K562 (cell line): ENCODE data around the gene BCL3. TPM values are rescaled to one million over a fixed set of nuclear protein-coding genes. Genes with fewer than 3 reads are reported as not detected.
A peak's percentile ranks its signal among the peaks of the same experiment; 100 is the strongest.

Source experiments
- ARID2 ChIP-seq: fragments of 450-650 bp; IDR thresholded peaks from 2 replicates; pipeline ENCODE4 v1.6.1; 2017; ENCODE audit warnings: antibody characterized with exemption, mild to moderate bottlenecking
- CBFA2T3 ChIP-seq: fragments of 450-650 bp; IDR thresholded peaks from 2 replicates; pipeline ENCODE4 v1.6.1; 2017
- ETV1 ChIP-seq: fragments of 450-650 bp; conservative IDR thresholded peaks from 2 replicates; pipeline ENCODE4 v1.6.1; 2016; ENCODE audit warnings: missing genetic modification characterization, control low read depth, low read depth, missing compliant biosample characterization
- FUS ChIP-seq: fragments of 200-400 bp; formaldehyde crosslinking; optimal IDR thresholded peaks from 2 replicates; pipeline ENCODE3; 2017; ENCODE audit warnings: low read depth, low read length
- HMGN3 ChIP-seq: IDR thresholded peaks from 2 replicates; pipeline ENCODE4 v1.6.1; 2011; ENCODE audit warnings: borderline replicate concordance, low read depth, mild to moderate bottlenecking, mixed read lengths, low read length; ENCODE audit not compliant: insufficient read length; ENCODE audit errors: extremely low read depth
- HNRNPK ChIP-seq: fragments of 200-400 bp; formaldehyde crosslinking; IDR thresholded peaks from one replicate; pipeline ENCODE4 v1.6.1; 2018; ENCODE audit warnings: mild to moderate bottlenecking, low read depth, low read length; ENCODE audit not compliant: poor library complexity, severe bottlenecking
- HNRNPLL ChIP-seq: fragments of 200-400 bp; formaldehyde crosslinking; IDR thresholded peaks from 2 replicates; pipeline ENCODE4 v1.6.1; 2017; ENCODE audit warnings: low read length, low read depth, mild to moderate bottlenecking; ENCODE audit not compliant: poor library complexity, severe bottlenecking
- KLF16 ChIP-seq: IDR thresholded peaks from 2 replicates; pipeline ENCODE4 v1.6.1; 2016; ENCODE audit warnings: antibody characterized with exemption
- NONO ChIP-seq, 2 experiments: fragments of 200-400 bp in 1 of 2; fragments of 450-650 bp in 1 of 2; formaldehyde crosslinking in 1 of 2; IDR thresholded peaks; 2 replicates each; pipeline ENCODE4 v1.6.1; 2017; ENCODE audit warnings: low read depth in 2 of 2, mild to moderate bottlenecking in 2 of 2, moderate library complexity in 2 of 2, low read length in 1 of 2
- PHF8 ChIP-seq: fragments of 200-600 bp; sonication (generic); IDR thresholded peaks from 2 replicates; pipeline ENCODE4 v1.6.1; 2012; ENCODE audit warnings: mixed run types, mild to moderate bottlenecking, inconsistent platforms, low read length, moderate library complexity, borderline replicate concordance
- RAD21 ChIP-seq, 2 experiments: fragments of 250-450 bp in 1 of 2; fragments of 450-650 bp in 1 of 2; sonication (Bioruptor Pico) in 1 of 2; formaldehyde crosslinking in 1 of 2; IDR thresholded peaks in 1 of 2; conservative IDR thresholded peaks in 1 of 2; 2 replicates each; pipeline versions ENCODE4 v1.4.0 to v1.8.0; 2020 to 2022; ENCODE audit warnings: mild to moderate bottlenecking in 2 of 2, moderate library complexity in 1 of 2
- RFX5 ChIP-seq: IDR thresholded peaks from 2 replicates; pipeline ENCODE4 v1.6.1; 2011; ENCODE audit warnings: low read depth, mild to moderate bottlenecking, improper control_type of control experiment, low read length
- SRF ChIP-seq, 2 experiments: fragments of 250-450, 450-650 bp in 1 of 2; sonication (Bioruptor Pico) in 1 of 2; sonication (generic) in 1 of 2; formaldehyde crosslinking; IDR thresholded peaks; 2 replicates each; pipeline versions ENCODE4 v1.5.0 to v1.5.1; 2020 to 2022; ENCODE audit warnings: mild to moderate bottlenecking in 1 of 2, missing genetic modification reagents in 1 of 2
- TAF7 ChIP-seq: fragments of 450-650 bp; IDR thresholded peaks from 2 replicates; pipeline ENCODE4 v1.6.1; 2016; ENCODE audit warnings: missing genetic modification characterization, missing compliant biosample characterization
- ZEB2 ChIP-seq: fragments of 450-650 bp; IDR thresholded peaks from 2 replicates; pipeline ENCODE4 v1.6.1; 2016
- ZNF507 ChIP-seq: conservative IDR thresholded peaks from 2 replicates; pipeline ENCODE4 v1.6.1; 2017; ENCODE audit warnings: missing genetic modification characterization, missing compliant biosample characterization
- polyA plus RNA-seq, 8 experiments: library from polyadenylated mRNA; depleted of rRNA in 4 of 8; stranded (reverse) in 5 of 8; unstranded in 3 of 8; fragments of >200 nt; fragmentation: Nextera tagmentation in 2 of 8; fragmentation: Illumina TruSeq in 1 of 8; extraction: Ambion mirVana in 2 of 8; extraction: Trizol in 1 of 8; gene quantifications; 2 replicates each; pipeline versions ENCODE4 v1.2.1 to v1.2.3, GENCODE V29; 2011 to 2014; ENCODE audit warnings: inconsistent platforms in 1 of 8, missing spikeins in 1 of 8
- total RNA-seq, 7 experiments: library from RNA; depleted of rRNA in 6 of 7; stranded (reverse); fragments of >200 nt in 6 of 7; fragmentation: Illumina TruSeq in 2 of 7; extraction: Trizol in 2 of 7; gene quantifications; 2 replicates each; pipeline versions ENCODE4 v1.2.1 to v1.2.3, GENCODE V29; 2011 to 2021; ENCODE audit warnings: low replicate concordance in 1 of 7
- TF ChIP-seq, protein P1 (sequence below): fragments of 150-350 bp; conservative IDR thresholded peaks from 2 replicates; pipeline ENCODE4 v1.6.1; 2014; ENCODE audit warnings: low read length
- TF ChIP-seq, protein P2 (sequence below), 2 experiments: fragments of 450-650 bp; IDR thresholded peaks; 2 replicates each; pipeline ENCODE4 v1.6.1; 2016; ENCODE audit warnings: mild to moderate bottlenecking in 2 of 2, borderline replicate concordance in 1 of 2, low read depth in 1 of 2, moderate library complexity in 1 of 2

BCL3 gene
- total and polyA plus RNA-seq, 9 of the 15 experiments (the other 6 are each of a cell fraction or from before 2014, with no cell fraction given), result 0.03 to 2.4 (median 0.50) TPM; not detected in 1

DNA sequence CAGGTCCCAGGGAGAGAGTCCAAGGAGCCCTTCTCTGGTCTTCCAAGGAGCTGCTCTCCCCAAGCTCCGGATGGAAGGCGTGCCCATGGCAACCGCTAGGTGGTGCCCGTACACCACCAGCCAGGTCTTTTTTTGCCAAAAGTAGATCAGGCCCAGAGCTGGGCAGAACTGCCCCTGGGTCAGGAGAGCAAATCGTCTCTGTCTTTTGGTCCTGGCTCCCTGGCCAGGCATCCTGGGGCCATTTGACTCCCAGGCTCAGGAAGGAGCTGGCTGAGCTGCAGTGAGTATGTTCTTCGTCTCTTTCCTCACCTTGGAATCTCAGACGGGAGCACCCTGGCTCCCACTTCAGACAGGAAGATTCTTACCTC lies 24.6 kb upstream of the BCL3 start (continued):
- 0 out of 4 replicates have a peak, but pooled peaks of 1 of the 2 experiments have one; percentile 44 for TF ChIP-seq SRF (CRISPR knock-in tag; IDR thresholded peaks at IDR 0.05)
- peak; percentile 49; the same call in 1 of the 2 replicates for TF ChIP-seq KLF16
- no peak for TF ChIP-seq PHF8
- TF ChIP-seq, protein P1, sequence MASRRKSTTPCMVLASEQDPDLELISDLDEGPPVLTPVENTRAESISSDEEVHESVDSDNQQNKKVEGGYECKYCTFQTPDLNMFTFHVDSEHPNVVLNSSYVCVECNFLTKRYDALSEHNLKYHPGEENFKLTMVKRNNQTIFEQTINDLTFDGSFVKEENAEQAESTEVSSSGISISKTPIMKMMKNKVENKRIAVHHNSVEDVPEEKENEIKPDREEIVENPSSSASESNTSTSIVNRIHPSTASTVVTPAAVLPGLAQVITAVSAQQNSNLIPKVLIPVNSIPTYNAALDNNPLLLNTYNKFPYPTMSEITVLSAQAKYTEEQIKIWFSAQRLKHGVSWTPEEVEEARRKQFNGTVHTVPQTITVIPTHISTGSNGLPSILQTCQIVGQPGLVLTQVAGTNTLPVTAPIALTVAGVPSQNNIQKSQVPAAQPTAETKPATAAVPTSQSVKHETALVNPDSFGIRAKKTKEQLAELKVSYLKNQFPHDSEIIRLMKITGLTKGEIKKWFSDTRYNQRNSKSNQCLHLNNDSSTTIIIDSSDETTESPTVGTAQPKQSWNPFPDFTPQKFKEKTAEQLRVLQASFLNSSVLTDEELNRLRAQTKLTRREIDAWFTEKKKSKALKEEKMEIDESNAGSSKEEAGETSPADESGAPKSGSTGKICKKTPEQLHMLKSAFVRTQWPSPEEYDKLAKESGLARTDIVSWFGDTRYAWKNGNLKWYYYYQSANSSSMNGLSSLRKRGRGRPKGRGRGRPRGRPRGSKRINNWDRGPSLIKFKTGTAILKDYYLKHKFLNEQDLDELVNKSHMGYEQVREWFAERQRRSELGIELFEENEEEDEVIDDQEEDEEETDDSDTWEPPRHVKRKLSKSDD, result no peak
- TF ChIP-seq ARID2, result peak; percentile 91
- TF ChIP-seq, protein P2, sequence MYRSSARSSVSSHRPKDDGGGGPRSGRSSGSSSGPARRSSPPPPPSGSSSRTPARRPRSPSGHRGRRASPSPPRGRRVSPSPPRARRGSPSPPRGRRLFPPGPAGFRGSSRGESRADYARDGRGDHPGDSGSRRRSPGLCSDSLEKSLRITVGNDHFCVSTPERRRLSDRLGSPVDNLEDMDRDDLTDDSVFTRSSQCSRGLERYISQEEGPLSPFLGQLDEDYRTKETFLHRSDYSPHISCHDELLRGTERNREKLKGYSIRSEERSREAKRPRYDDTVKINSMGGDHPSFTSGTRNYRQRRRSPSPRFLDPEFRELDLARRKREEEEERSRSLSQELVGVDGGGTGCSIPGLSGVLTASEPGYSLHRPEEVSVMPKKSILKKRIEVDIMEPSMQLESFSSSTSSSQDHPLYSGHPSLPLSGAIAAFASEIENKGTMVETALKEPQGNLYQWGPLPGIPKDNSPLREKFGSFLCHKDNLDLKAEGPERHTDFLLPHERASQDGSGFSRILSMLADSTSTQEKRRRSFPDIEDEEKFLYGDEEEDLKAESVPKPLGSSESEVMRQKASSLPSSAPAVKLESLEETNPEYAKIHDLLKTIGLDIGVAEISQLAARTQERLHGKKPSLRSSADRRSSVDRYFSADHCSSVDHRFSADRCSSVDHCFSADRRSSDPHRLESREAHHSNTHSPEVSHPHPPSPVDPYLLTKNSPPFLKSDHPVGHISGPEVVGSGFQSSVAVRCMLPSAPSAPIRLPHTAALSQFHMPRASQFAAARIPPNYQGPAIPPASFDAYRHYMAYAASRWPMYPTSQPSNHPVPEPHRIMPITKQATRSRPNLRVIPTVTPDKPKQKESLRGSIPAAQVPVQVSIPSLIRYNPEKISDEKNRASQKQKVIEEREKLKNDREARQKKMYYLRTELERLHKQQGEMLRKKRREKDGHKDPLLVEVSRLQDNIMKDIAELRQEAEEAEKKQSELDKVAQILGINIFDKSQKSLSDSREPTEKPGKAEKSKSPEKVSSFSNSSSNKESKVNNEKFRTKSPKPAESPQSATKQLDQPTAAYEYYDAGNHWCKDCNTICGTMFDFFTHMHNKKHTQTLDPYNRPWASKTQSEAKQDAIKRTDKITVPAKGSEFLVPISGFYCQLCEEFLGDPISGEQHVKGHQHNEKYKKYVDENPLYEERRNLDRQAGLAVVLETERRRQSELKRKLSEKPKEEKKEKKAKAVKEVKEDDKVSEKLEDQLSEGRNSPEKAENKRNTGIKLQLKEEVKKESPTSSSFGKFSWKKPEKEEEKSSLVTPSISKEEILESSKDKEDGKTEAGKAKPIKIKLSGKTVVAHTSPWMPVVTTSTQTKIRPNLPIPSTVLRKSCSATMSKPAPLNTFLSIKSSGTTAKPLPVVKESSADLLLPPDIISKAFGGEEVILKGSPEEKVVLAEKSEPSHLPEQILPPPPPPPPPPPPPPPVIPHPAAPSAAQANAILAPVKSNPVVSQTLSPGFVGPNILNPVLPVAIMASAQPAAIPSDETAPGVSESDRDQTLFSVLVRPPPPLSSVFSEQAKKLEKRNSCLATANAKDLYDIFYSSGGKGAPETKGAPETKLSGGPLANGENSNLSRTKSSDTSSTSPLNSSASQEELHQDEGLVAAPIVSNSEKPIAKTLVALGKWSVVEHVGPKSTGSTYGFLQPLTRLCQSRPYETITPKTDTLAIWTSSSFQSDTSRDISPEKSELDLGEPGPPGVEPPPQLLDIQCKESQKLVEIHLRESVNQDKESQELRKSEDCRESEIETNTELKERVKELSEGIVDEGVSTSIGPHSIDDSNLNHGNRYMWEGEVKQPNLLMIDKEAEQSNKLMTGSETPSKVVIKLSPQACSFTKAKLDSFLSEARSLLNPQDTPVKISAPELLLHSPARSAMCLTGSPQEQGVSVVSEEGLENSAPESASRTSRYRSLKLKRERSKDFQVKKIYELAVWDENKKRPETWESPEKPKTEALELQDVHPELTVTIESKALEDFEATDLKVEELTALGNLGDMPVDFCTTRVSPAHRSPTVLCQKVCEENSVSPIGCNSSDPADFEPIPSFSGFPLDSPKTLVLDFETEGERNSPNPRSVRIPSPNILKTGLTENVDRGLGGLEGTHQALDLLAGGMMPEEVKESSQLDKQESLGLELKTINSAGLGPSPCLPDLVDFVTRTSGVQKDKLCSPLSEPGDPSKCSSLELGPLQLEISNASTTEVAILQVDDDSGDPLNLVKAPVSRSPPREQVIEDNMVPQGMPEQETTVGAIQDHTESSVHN (IDR thresholded peaks at IDR 0.05; ENCODE audit: borderline replicate concordance in 1 of 2, low read depth in 1 of 2), result no peak
- TF ChIP-seq CBFA2T3, result no peak
- TF ChIP-seq HNRNPK, result no peak
- no peak for TF ChIP-seq HNRNPLL
- TF ChIP-seq HMGN3, result no peak
- TF ChIP-seq FUS, result no peak
- peak; percentile 98 to 99 for TF ChIP-seq RAD21 (CRISPR knock-in tag; conservative IDR thresholded peaks at IDR 0.05 in 1 of 2, IDR thresholded peaks at IDR 0.05 in 1 of 2)
- TF ChIP-seq ZEB2, result no peak
- no peak for TF ChIP-seq ZNF507
- TF ChIP-seq ETV1, result peak; percentile 75
- 0 out of 4 replicates have a peak, but pooled peaks of 1 of the 2 experiments have one; percentile 27 for TF ChIP-seq NONO (IDR thresholded peaks at IDR 0.05; ENCODE audit: low read depth in 2 of 2, low read length in 1 of 2)
- no peak for TF ChIP-seq TAF7 (tag)
- no peak for TF ChIP-seq RFX5
